GM12878 (cell line): ENCODE results near the gene COL27A1. TPM values are rescaled to one million over a fixed set of nuclear protein-coding genes. Genes with fewer than 3 reads are reported as not detected.

Source experiments
- ATAC-seq: fragments of 200-7000 bp; cut with Tn5 transposase; 3 replicates; pipeline ENCODE4 v1.9.1; 2020; ENCODE audit warnings: mild to moderate bottlenecking, moderate library complexity
- BruUV-seq: library from RNA; stranded (reverse); fragments of 400-500 nt; replicated peaks from 2 replicates; lab custom pipeline; 2021; lab: Mats Ljungman, UMichigan
- CTCF ChIA-PET: fragments of 300-600 bp; sonication (Branson Sonifier 250); formaldehyde crosslinking; extraction: SDS; loops from one replicate; lab custom pipeline; 2021; ENCODE audit warnings: inconsistent platforms; lab: Yijun Ruan, JAX
- POLR2A ChIA-PET: fragments of 350-600 bp; formaldehyde crosslinking; extraction: SDS; loops from one replicate; lab custom pipeline; 2021; ENCODE audit warnings: inconsistent platforms; lab: Charles Lee
- RAD21 ChIA-PET: fragments of 300-600 bp; sonication (Branson Sonifier 250); formaldehyde crosslinking; loops from one replicate; lab custom pipeline; 2023; ENCODE audit warnings: antibody characterized with exemption; ENCODE audit not compliant: unreplicated experiment; lab: Charles Lee
- SMC1A ChIA-PET: fragments of 300-600 bp; sonication (Branson Sonifier 250); formaldehyde crosslinking; loops from one replicate; lab custom pipeline; 2023; ENCODE audit not compliant: unreplicated experiment, uncharacterized antibody; lab: Charles Lee
- DNase-seq: peaks from one replicate; pipeline ENCODE4 v3.0.0-alpha.2; 2011; ENCODE audit warnings: low read depth, low spot score
- FAIRE-seq: peaks from 3 replicates; lab custom pipeline; 2011; peaks lifted over from hg19 to GRCh38; lab: Jason Lieb, UNC
- H2AFZ ChIP-seq: 2 replicates; pipeline ENCODE4 v1.6.0; 2011; ENCODE audit warnings: low read depth, low read length, control low read depth; ENCODE audit not compliant: control insufficient read depth
- H3K27ac ChIP-seq: 2 replicates; pipeline ENCODE4 v1.5.1; 2011; ENCODE audit warnings: control low read depth; ENCODE audit not compliant: control insufficient read depth, insufficient read depth
- H3K27me3 ChIP-seq, 2 experiments: replicated peaks in 1 of 2; 2 replicates each; pipeline versions ENCODE4 v1.6.0 to v1.6.1; 2011; ENCODE audit warnings: low read length in 1 of 2; ENCODE audit not compliant: control insufficient read depth in 2 of 2, insufficient read depth in 2 of 2
- H3K36me3 ChIP-seq, 2 experiments: 2 replicates each; pipeline ENCODE4 v1.5.1; 2011; ENCODE audit warnings: low read length in 1 of 2; ENCODE audit not compliant: control insufficient read depth in 2 of 2, insufficient read depth in 2 of 2
- H3K4me1 ChIP-seq: 2 replicates; pipeline ENCODE4 v1.6.1; 2011; ENCODE audit warnings: mild to moderate bottlenecking, low read length, moderate library complexity, mixed read lengths; ENCODE audit not compliant: control insufficient read depth, insufficient read depth
- H3K4me2 ChIP-seq: 2 replicates; pipeline ENCODE4 v1.6.0; 2011; ENCODE audit warnings: control low read depth; ENCODE audit not compliant: control insufficient read depth, insufficient read depth
- H3K4me3 ChIP-seq: fragments of 200-600 bp; sonication (generic); 2 replicates; pipeline ENCODE4 v1.5.1; 2016
- H3K79me2 ChIP-seq: 2 replicates; pipeline ENCODE4 v1.6.0; 2011; ENCODE audit warnings: low read length; ENCODE audit not compliant: control insufficient read depth, insufficient read depth
- H3K9ac ChIP-seq: 2 replicates; pipeline ENCODE4 v1.8.0; 2011; ENCODE audit warnings: low read length, control low read depth, mixed read lengths; ENCODE audit not compliant: control insufficient read depth, insufficient read depth
- H3K9me3 ChIP-seq: replicated peaks from 3 replicates; pipeline ENCODE4 v1.5.1; 2011; ENCODE audit warnings: mild to moderate bottlenecking, low read length; ENCODE audit not compliant: control insufficient read depth, insufficient read depth
- H4K20me1 ChIP-seq: 2 replicates; pipeline ENCODE4 v1.6.0; 2011; ENCODE audit not compliant: control insufficient read depth, insufficient read depth
- ATF7 ChIP-seq: fragments of 450-650 bp; IDR thresholded peaks from 2 replicates; pipeline ENCODE4 v1.6.1; 2016; ENCODE audit warnings: low read depth, mild to moderate bottlenecking
- BCL11A ChIP-seq: IDR thresholded peaks from 2 replicates; pipeline ENCODE4 v1.6.1; 2011; ENCODE audit warnings: low read depth, low read length
- CHD1 ChIP-seq: IDR thresholded peaks from 2 replicates; pipeline ENCODE4 v1.6.1; 2012; ENCODE audit warnings: low read depth, low read length, improper control_type of control experiment
- IKZF1 ChIP-seq: fragments of 450-650 bp; conservative IDR thresholded peaks from 2 replicates; pipeline ENCODE4 v1.6.1; 2017; ENCODE audit warnings: antibody characterized with exemption, mild to moderate bottlenecking
- JUNB ChIP-seq: IDR thresholded peaks from 2 replicates; pipeline ENCODE4 v1.6.1; 2016; ENCODE audit warnings: antibody characterized with exemption, mild to moderate bottlenecking
- POLR2A ChIP-seq: IDR thresholded peaks from 2 replicates; pipeline ENCODE4 v1.6.1; 2011; ENCODE audit warnings: low read depth, mild to moderate bottlenecking, low read length
- POLR2AphosphoS5 ChIP-seq: IDR thresholded peaks from 2 replicates; pipeline ENCODE4 v1.6.1; 2011; ENCODE audit warnings: mild to moderate bottlenecking, low read length, inconsistent platforms
- RUNX3 ChIP-seq: IDR thresholded peaks from 2 replicates; pipeline ENCODE4 v1.6.1; 2012; ENCODE audit warnings: low read length, inconsistent platforms
- SIN3A ChIP-seq: IDR thresholded peaks from 2 replicates; pipeline ENCODE4 v1.6.1; 2012; ENCODE audit warnings: low read depth, low read length, improper control_type of control experiment
- SMARCA5 ChIP-seq: fragments of 450-650 bp; IDR thresholded peaks from 2 replicates; pipeline ENCODE4 v1.6.1; 2017; ENCODE audit warnings: mild to moderate bottlenecking
- SMC3 ChIP-seq: IDR thresholded peaks from 2 replicates; pipeline ENCODE4 v1.6.1; 2011; ENCODE audit warnings: low read length, improper control_type of control experiment, borderline replicate concordance
- STAT3 ChIP-seq: IDR thresholded peaks from 2 replicates; pipeline ENCODE4 v1.6.1; 2011; ENCODE audit warnings: low read depth, low read length, improper control_type of control experiment
- SUZ12 ChIP-seq: fragments of 200-600 bp; sonication (generic); IDR thresholded peaks from one replicate; pipeline ENCODE4 v1.6.1; 2018; ENCODE audit warnings: antibody characterized with exemption, mild to moderate bottlenecking; ENCODE audit not compliant: unreplicated experiment
- ZSCAN29 ChIP-seq: fragments of 450-650 bp; IDR thresholded peaks from 2 replicates; pipeline ENCODE4 v1.6.1; 2017; ENCODE audit warnings: mild to moderate bottlenecking, moderate library complexity
- WGBS: methylation state at CpG from one replicate; pipeline ENCODE4 v1.1.6; 2016; ENCODE audit warnings: low lambda C conversion rate; ENCODE audit not compliant: insufficient replicate concordance, insufficient coverage; ENCODE audit errors: missing lambda C conversion rate; 5-methylcytosine and 5-hydroxymethylcytosine counted together
- in situ Hi-C: fragments of 300-500 bp; cut with MboI; formaldehyde crosslinking; loops from 9 replicates; pipeline ENCODE4 v1.14.3; 2018; ENCODE audit warnings: mixed read lengths
- intact Hi-C: fragments of 100-400 bp; cut with micrococcal nuclease; formaldehyde crosslinking; loops from one replicate; pipeline ENCODE4 v1.14.2; 2022; ENCODE audit not compliant: unreplicated experiment
- polyA plus RNA-seq, 11 experiments: library from polyadenylated mRNA; depleted of rRNA in 4 of 11; unstranded in 6 of 11; stranded (reverse) in 5 of 11; fragments of >200 nt; fragmentation: Nextera tagmentation in 4 of 11; fragmentation: Illumina TruSeq in 1 of 11; extraction: Ambion mirVana in 4 of 11; extraction: Trizol in 1 of 11; gene quantifications; 1 replicate in 1 of 11; 2 replicates in 10 of 11; pipeline versions ENCODE4 v1.2.1 to v1.2.3, GENCODE V29; 2011 to 2016; ENCODE audit warnings: inconsistent platforms in 2 of 11, missing spikeins in 2 of 11, low read depth in 1 of 11
- total RNA-seq, 4 experiments: library from RNA; depleted of rRNA in 3 of 4; stranded (reverse); fragments of >200 nt in 3 of 4; fragmentation: Illumina TruSeq in 1 of 4; extraction: Trizol in 1 of 4; gene quantifications; 2 replicates each; pipeline versions ENCODE4 v1.2.1 to v1.2.3, GENCODE V29; 2013 to 2021
- TF ChIP-seq, protein P1 (sequence below): fragments of 450-650 bp; IDR thresholded peaks from 2 replicates; pipeline ENCODE4 v1.6.1; 2016; ENCODE audit warnings: mild to moderate bottlenecking
- TF ChIP-seq, protein P2 (sequence below): IDR thresholded peaks from 2 replicates; pipeline ENCODE4 v1.6.1; 2012; ENCODE audit warnings: low read depth, low read length, improper control_type of control experiment
- TF ChIP-seq, protein P3 (sequence below): fragments of 150-350 bp; IDR thresholded peaks from 2 replicates; pipeline ENCODE4 v1.6.1; 2016; ENCODE audit warnings: low read depth, low read length
- TF ChIP-seq, protein P4 (sequence below): fragments of 450-650 bp; IDR thresholded peaks from 2 replicates; pipeline ENCODE4 v1.6.1; 2017; ENCODE audit warnings: borderline replicate concordance

The COL27A1 gene
- total and polyA plus RNA-seq, 10 of the 15 experiments (the other 5 are each of a cell fraction or from before 2014, with no cell fraction given) = 0.10 TPM; not detected in 9

DNA sequence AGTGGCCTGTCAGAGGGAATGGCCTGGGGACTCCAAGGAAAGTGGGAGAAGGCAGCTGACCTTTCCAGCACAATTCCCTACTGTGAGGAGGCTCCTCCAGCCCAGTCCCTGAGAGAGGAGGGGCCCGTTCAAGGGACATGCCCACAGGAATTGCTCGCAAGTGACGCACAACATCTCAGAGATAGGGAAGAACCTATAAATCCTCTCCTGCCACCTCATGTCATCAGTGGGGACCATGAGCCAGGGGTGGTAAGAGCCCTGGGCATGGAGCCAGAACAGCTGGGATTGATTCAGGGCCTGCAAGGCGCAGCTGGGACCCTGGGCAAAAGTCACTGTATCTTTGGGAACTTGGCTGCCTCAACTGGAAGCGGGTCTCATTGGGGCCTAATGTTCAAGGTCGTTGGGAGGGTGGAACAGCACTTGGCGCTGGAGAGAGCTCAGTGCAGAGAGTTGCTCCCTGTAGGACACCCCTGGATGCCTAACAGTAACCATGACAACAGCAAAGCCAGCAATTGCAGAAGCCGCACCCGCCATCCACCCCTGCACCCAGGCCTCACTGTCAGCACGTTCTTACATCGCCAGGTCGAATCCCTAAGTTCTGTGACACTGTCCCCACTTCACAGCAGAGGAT is 126.3 kb downstream of the COL27A1 start (continued):
- no peak for TF ChIP-seq SUZ12
- TF ChIP-seq POLR2AphosphoS5 = no peak
- no peak for TF ChIP-seq SIN3A
- TF ChIP-seq ZSCAN29 = no peak
- no peak for TF ChIP-seq STAT3
- no peak for TF ChIP-seq SMC3
- no peak for TF ChIP-seq CHD1
- no peak for TF ChIP-seq JUNB
- TF ChIP-seq POLR2A = no peak
- no peak for TF ChIP-seq RUNX3
- no peak for TF ChIP-seq ATF7
- TF ChIP-seq BCL11A = no peak

DNA sequence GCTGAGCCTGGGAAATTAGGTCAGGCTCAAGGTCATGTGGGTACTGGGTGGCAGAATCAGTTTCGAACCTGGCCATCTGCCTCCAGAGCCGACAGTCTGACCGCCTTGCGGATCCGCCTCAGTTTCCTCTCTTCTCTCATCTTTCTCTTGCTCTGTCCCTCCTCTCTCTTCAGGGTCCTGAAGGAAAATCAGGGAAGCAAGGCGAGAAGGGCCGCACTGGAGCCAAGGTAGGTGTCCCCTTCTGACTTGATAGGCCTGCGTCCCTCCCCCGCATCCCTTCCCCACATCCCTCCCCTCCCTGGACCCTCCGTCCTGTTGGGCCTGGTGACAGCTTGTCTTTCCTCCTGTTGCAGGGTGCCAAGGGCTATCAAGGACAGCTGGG is 126.8 kb downstream of the COL27A1 start:
- Histone ChIP-seq H3K4me1 (no peaks in the 10 kb centered on the region), H3K36me3 (no peaks in the 10 kb centered on the region), H3K9ac (no peak overlapping the region), H3K27ac (no peak overlapping the region), H3K4me3 (no peak overlapping the region), H3K79me2 (no peaks in the 10 kb centered on the region), H4K20me1 (no peaks in the 10 kb centered on the region), H2AFZ (no peak overlapping the region), H3K9me3 (no peaks in the 10 kb centered on the region), H3K27me3 (peaks cover 0 to 3% of the 10 kb centered on the region in 2 experiments; a peak in 1 of 4 replicates), H3K4me2 (no peak overlapping the region)
- ChIA-PET CTCF (no interaction called here), SMC1A (no interaction called here), POLR2A (no interaction called here), RAD21 (no interaction called here)
- no peak for DNase-seq
- intact Hi-C loops = no loop called here
- no peak for FAIRE-seq
- 62% methylated on average over 6 of the region's 10 CpGs for WGBS
- in situ Hi-C loops = loop anchor here (10.0 to 25.0 kb wide), 2 partner anchors 127 to 195 kb away; partner anchors contain the start of genes AMBP, COL27A1 and KIF12
- TF ChIP-seq IKZF1 (no peak), SMARCA5 (no peak)
- TF ChIP-seq, protein P1, sequence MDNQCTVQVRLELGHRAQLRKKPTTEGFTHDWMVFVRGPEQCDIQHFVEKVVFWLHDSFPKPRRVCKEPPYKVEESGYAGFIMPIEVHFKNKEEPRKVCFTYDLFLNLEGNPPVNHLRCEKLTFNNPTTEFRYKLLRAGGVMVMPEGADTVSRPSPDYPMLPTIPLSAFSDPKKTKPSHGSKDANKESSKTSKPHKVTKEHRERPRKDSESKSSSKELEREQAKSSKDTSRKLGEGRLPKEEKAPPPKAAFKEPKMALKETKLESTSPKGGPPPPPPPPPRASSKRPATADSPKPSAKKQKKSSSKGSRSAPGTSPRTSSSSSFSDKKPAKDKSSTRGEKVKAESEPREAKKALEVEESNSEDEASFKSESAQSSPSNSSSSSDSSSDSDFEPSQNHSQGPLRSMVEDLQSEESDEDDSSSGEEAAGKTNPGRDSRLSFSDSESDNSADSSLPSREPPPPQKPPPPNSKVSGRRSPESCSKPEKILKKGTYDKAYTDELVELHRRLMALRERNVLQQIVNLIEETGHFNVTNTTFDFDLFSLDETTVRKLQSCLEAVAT = no peak
- TF ChIP-seq, protein P2, sequence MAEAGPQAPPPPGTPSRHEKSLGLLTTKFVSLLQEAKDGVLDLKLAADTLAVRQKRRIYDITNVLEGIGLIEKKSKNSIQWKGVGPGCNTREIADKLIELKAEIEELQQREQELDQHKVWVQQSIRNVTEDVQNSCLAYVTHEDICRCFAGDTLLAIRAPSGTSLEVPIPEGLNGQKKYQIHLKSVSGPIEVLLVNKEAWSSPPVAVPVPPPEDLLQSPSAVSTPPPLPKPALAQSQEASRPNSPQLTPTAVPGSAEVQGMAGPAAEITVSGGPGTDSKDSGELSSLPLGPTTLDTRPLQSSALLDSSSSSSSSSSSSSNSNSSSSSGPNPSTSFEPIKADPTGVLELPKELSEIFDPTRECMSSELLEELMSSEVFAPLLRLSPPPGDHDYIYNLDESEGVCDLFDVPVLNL = no peak
- TF ChIP-seq, protein P3, sequence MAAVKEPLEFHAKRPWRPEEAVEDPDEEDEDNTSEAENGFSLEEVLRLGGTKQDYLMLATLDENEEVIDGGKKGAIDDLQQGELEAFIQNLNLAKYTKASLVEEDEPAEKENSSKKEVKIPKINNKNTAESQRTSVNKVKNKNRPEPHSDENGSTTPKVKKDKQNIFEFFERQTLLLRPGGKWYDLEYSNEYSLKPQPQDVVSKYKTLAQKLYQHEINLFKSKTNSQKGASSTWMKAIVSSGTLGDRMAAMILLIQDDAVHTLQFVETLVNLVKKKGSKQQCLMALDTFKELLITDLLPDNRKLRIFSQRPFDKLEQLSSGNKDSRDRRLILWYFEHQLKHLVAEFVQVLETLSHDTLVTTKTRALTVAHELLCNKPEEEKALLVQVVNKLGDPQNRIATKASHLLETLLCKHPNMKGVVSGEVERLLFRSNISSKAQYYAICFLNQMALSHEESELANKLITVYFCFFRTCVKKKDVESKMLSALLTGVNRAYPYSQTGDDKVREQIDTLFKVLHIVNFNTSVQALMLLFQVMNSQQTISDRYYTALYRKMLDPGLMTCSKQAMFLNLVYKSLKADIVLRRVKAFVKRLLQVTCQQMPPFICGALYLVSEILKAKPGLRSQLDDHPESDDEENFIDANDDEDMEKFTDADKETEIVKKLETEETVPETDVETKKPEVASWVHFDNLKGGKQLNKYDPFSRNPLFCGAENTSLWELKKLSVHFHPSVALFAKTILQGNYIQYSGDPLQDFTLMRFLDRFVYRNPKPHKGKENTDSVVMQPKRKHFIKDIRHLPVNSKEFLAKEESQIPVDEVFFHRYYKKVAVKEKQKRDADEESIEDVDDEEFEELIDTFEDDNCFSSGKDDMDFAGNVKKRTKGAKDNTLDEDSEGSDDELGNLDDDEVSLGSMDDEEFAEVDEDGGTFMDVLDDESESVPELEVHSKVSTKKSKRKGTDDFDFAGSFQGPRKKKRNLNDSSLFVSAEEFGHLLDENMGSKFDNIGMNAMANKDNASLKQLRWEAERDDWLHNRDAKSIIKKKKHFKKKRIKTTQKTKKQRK = no peak
- TF ChIP-seq, protein P4, sequence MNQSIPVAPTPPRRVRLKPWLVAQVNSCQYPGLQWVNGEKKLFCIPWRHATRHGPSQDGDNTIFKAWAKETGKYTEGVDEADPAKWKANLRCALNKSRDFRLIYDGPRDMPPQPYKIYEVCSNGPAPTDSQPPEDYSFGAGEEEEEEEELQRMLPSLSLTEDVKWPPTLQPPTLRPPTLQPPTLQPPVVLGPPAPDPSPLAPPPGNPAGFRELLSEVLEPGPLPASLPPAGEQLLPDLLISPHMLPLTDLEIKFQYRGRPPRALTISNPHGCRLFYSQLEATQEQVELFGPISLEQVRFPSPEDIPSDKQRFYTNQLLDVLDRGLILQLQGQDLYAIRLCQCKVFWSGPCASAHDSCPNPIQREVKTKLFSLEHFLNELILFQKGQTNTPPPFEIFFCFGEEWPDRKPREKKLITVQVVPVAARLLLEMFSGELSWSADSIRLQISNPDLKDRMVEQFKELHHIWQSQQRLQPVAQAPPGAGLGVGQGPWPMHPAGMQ = no peak
- no peak for ATAC-seq
- no TSS peak for BruUV-seq
